ENCODE measurements around the gene TRIP13.
"Not testable (repeated sequence)": the region's sequence is repeated elsewhere in the genome, so short reads cannot be mapped to it uniquely, and the experiment has no call there.

TRIP13 gene

GRCh38 chr5:900781-901180 is 8.1 kb downstream of the TRIP13 start:
- DNase-seq, result no peak

GRCh38 chr5:902129-902916 is 9.6 kb downstream of the TRIP13 start:
- no peak for DNase-seq

- no peak for DNase-seq
These were observed 11.0 kb downstream of the TRIP13 start for GRCh38 chr5:903756-904096.

- no peak for DNase-seq
These were observed 12.5 kb downstream of the TRIP13 start for GRCh38 chr5:905139-905642.

- DNase-seq, result no peak
These were observed 14.8 kb downstream of the TRIP13 start for GRCh38 chr5:907366-907910.

- no peak for DNase-seq
These were observed 15.5 kb downstream of the TRIP13 start for GRCh38 chr5:908172-908571.

- DNase-seq, result no peak
These were observed 16.4 kb downstream of the TRIP13 start for GRCh38 chr5:909086-909485.

GRCh38 chr5:909994-910768 is 17.5 kb downstream of the TRIP13 start:
- DNase-seq, result no peak

- no peak for DNase-seq
These were observed 18.1 kb downstream of the TRIP13 start for GRCh38 chr5:910769-911160.

GRCh38 chr5:911601-912000 is 18.9 kb downstream of the TRIP13 start:
- no peak for DNase-seq

- DNase-seq, result no peak
These were observed 19.8 kb downstream of the TRIP13 start for GRCh38 chr5:912280-913091.

- DNase-seq, result no peak
These were observed 21.5 kb downstream of the TRIP13 start for GRCh38 chr5:914174-914573.

GRCh38 chr5:914612-915011 is 21.9 kb downstream of the TRIP13 start:
- no peak for DNase-seq

GRCh38 chr5:915346-915745 is 22.7 kb downstream of the TRIP13 start:
- DNase-seq, result not testable (repeated sequence)

GRCh38 chr5:915946-916345 is 23.3 kb downstream of the TRIP13 start:
- DNase-seq, result no peak

- no peak for DNase-seq
These were observed 24.0 kb downstream of the TRIP13 start for GRCh38 chr5:916441-917293.

- not testable (repeated sequence) for DNase-seq
These were observed 26.0 kb downstream of the TRIP13 start for GRCh38 chr5:918717-919116.

- no peak for DNase-seq
These were observed 26.8 kb downstream of the TRIP13 start for GRCh38 chr5:919356-920000.

- no peak for DNase-seq
These were observed 27.6 kb downstream of the TRIP13 start for GRCh38 chr5:920321-920720.

GRCh38 chr5:921456-922435 is 29.1 kb downstream of the TRIP13 start:
- no peak for DNase-seq
